CD14-positive monocyte (primary cell): ENCODE measurements around the gene HK1. TPM values are rescaled to one million over a fixed set of nuclear protein-coding genes. Genes with fewer than 3 reads are reported as not detected.

Source experiments
- DNase-seq, 3 donors: peaks; one replicate each; pipeline ENCODE4 v3.0.0-alpha.2; 2011 to 2022
- H2AFZ ChIP-seq: 2 replicates; pipeline ENCODE4 v1.6.0; 2012; ENCODE audit warnings: mild to moderate bottlenecking, low read depth, low read length, inconsistent platforms; ENCODE audit not compliant: insufficient read depth, poor library complexity, severe bottlenecking
- H3K27ac ChIP-seq, 2 donors: 1 replicate in 1 of 2; 2 replicates in 1 of 2; pipeline ENCODE4 v1.5.1; 2012 to 2013; ENCODE audit warnings: low read length in 2 of 2, control low read depth in 1 of 2, inconsistent platforms in 1 of 2, low read depth in 1 of 2, mild to moderate bottlenecking in 1 of 2
- H3K27me3 ChIP-seq, 2 donors: one replicate each; pipeline versions ENCODE4 v1.6.0 to v1.6.1; 2011 to 2013; ENCODE audit warnings: low read length in 2 of 2; ENCODE audit not compliant: control insufficient read depth in 2 of 2, insufficient read depth in 2 of 2
- H3K36me3 ChIP-seq, 2 donors: replicated peaks in 1 of 2; 1 replicate in 1 of 2; 2 replicates in 1 of 2; pipeline versions ENCODE4 v1.5.1 to v1.6.1; 2012 to 2013; ENCODE audit warnings: low read length in 2 of 2, control low read depth in 1 of 2, inconsistent platforms in 1 of 2, mild to moderate bottlenecking in 1 of 2; ENCODE audit not compliant: insufficient read depth in 2 of 2, control insufficient read depth in 1 of 2
- H3K4me1 ChIP-seq, 2 donors: 1 replicate in 1 of 2; 2 replicates in 1 of 2; pipeline versions ENCODE4 v1.5.1 to v1.6.1; 2012 to 2013; ENCODE audit warnings: low read length in 2 of 2, control low read depth in 1 of 2, inconsistent platforms in 1 of 2, mild to moderate bottlenecking in 1 of 2, moderate library complexity in 1 of 2; ENCODE audit not compliant: insufficient read depth in 2 of 2, control insufficient read depth in 1 of 2
- H3K4me2 ChIP-seq: replicated peaks from 2 replicates; pipeline ENCODE3; 2012; ENCODE audit warnings: low read length, moderate library complexity, mild to moderate bottlenecking; ENCODE audit not compliant: poor library complexity, severe bottlenecking; ENCODE audit errors: extremely low read depth
- H3K4me3 ChIP-seq, 3 experiments: fragments of 200-600 bp in 1 of 3; sonication (generic) in 1 of 3; replicated peaks in 1 of 3; 1 replicate in 2 of 3; 2 replicates in 1 of 3; pipeline ENCODE4 v1.5.1; 2011 to 2013; ENCODE audit warnings: low read length in 3 of 3, mild to moderate bottlenecking in 3 of 3, control low read depth in 2 of 3, low read depth in 2 of 3, inconsistent platforms in 1 of 3, moderate library complexity in 1 of 3
- H3K79me2 ChIP-seq: 2 replicates; pipeline ENCODE4 v1.6.0; 2012; ENCODE audit warnings: mild to moderate bottlenecking, control low read depth, inconsistent platforms, low read length, moderate library complexity; ENCODE audit not compliant: insufficient read depth
- H3K9ac ChIP-seq: 2 replicates; pipeline ENCODE4 v1.6.0; 2017; ENCODE audit warnings: low read length, mild to moderate bottlenecking; ENCODE audit not compliant: insufficient read depth, poor library complexity, severe bottlenecking
- H3K9me3 ChIP-seq, 2 donors: replicated peaks in 1 of 2; 1 replicate in 1 of 2; 2 replicates in 1 of 2; pipeline versions ENCODE4 v1.5.1 to v1.6.1; 2012 to 2013; ENCODE audit warnings: low read length in 2 of 2, control low read depth in 1 of 2; ENCODE audit not compliant: control insufficient read depth in 1 of 2, insufficient read depth in 1 of 2
- H4K20me1 ChIP-seq: 2 replicates; pipeline ENCODE4 v1.6.0; 2012; ENCODE audit warnings: mild to moderate bottlenecking, low read length, control low read depth, moderate library complexity; ENCODE audit not compliant: insufficient read depth
- H3K27ac Mint-ChIP-seq, 7 donors: one replicate each; pipeline ENCODE4 v1.8.0; 2020; ENCODE audit warnings: mild to moderate bottlenecking in 7 of 7, mixed read lengths in 7 of 7, moderate library complexity in 6 of 7, inconsistent platforms in 2 of 7
- H3K27me3 Mint-ChIP-seq, 3 donors: one replicate each; pipeline ENCODE4 v1.8.0; 2021 to 2022; ENCODE audit warnings: low read depth in 3 of 3, mild to moderate bottlenecking in 3 of 3, mixed read lengths in 3 of 3, moderate library complexity in 3 of 3, inconsistent platforms in 1 of 3
- H3K36me3 Mint-ChIP-seq, 2 donors: one replicate each; pipeline ENCODE4 v1.8.0; 2020; ENCODE audit warnings: mixed read lengths in 2 of 2, inconsistent platforms in 1 of 2, mild to moderate bottlenecking in 1 of 2
- H3K4me1 Mint-ChIP-seq: one replicate; pipeline ENCODE4 v1.8.0; 2020; ENCODE audit warnings: mild to moderate bottlenecking, mixed read lengths
- H3K4me3 Mint-ChIP-seq, 2 donors: one replicate each; pipeline ENCODE4 v1.8.0; 2020; ENCODE audit warnings: mild to moderate bottlenecking in 2 of 2, mixed read lengths in 2 of 2, moderate library complexity in 1 of 2
- H3K9me3 Mint-ChIP-seq, 7 donors: one replicate each; pipeline ENCODE4 v1.8.0; 2020 to 2022; ENCODE audit warnings: mixed read lengths in 7 of 7, mild to moderate bottlenecking in 6 of 7, moderate library complexity in 6 of 7, inconsistent platforms in 2 of 7
- CTCF ChIP-seq: fragments of 200-600 bp; IDR thresholded peaks from one replicate; pipeline ENCODE4 v1.8.0; 2022; ENCODE audit warnings: antibody characterized with exemption, mild to moderate bottlenecking
- WGBS: methylation state at CpG from one replicate; pipeline ENCODE4 v1.1.5; 2013; ENCODE audit warnings: missing lambda C conversion rate; ENCODE audit not compliant: insufficient coverage; 5-methylcytosine and 5-hydroxymethylcytosine counted together
- intact Hi-C, 2 donors: fragments of 100-400 bp; cut with micrococcal nuclease; formaldehyde crosslinking; loops; one replicate each; pipeline versions ENCODE4 v1.15.0 to v1.15.1; 2023
- polyA plus RNA-seq, 3 donors: library from polyadenylated mRNA; depleted of rRNA in 1 of 3; unstranded in 2 of 3; stranded (reverse) in 1 of 3; fragments of 300-500 nt in 2 of 3; fragments of >200 nt in 1 of 3; fragmentation: Illumina TruSeq in 2 of 3; gene quantifications; 1 replicate in 2 of 3; 2 replicates in 1 of 3; pipeline ENCODE4 v1.2.3, GENCODE V29; 2012 to 2021

HK1 gene
- polyA plus RNA-seq, 3 donors, result 57.9 to 146 (median 125) TPM

GRCh38 chr10:69363666-69364065 lies 85.4 kb downstream of the HK1 start:
- H3K79me2 ChIP-seq, result peaks cover 82% of the 10 kb centered on the region
- no peak overlapping the region for H2AFZ ChIP-seq
- H3K4me1 ChIP-seq, result peaks cover 29% of the 10 kb centered on the region in 2 donors
- peaks cover 71 to 83% of the 10 kb centered on the region in 2 donors for H3K36me3 Mint-ChIP-seq
- H3K27me3 ChIP-seq, result no peaks in the 10 kb centered on the region
- no peak for DNase-seq
- no peak overlapping the region for H3K4me2 ChIP-seq
- intact Hi-C loops, result no loop called here
- peaks cover 0 to 2% (median 0%) of the 10 kb centered on the region in 3 donors for H3K27me3 Mint-ChIP-seq
- no peak for TF ChIP-seq CTCF
- H4K20me1 ChIP-seq, result peaks cover 82% of the 10 kb centered on the region
- no peaks in the 10 kb centered on the region for H3K9me3 Mint-ChIP-seq
- peaks cover 27% of the 10 kb centered on the region for H3K4me1 Mint-ChIP-seq
- H3K27ac ChIP-seq, result peak overlapping the region in 1 of 2 donors; percentile 44
- no peak overlapping the region for H3K4me3 Mint-ChIP-seq
- no peak overlapping the region for H3K4me3 ChIP-seq
- no CpG with 5 or more reads among the region's 5 CpGs for WGBS
- H3K9me3 ChIP-seq, result no peaks in the 10 kb centered on the region
- peaks cover 60 to 87% of the 10 kb centered on the region in 2 donors for H3K36me3 ChIP-seq
- H3K9ac ChIP-seq, result no peak overlapping the region
- peak overlapping the region in 3 of 7 donors; percentile 33 to 69 (median 58) for H3K27ac Mint-ChIP-seq

- WGBS, result 72% methylated on average over 3 of the region's 9 CpGs
- no peak overlapping the region for H2AFZ ChIP-seq
- H3K4me2 ChIP-seq, result no peak overlapping the region
- peaks cover 78 to 90% of the 10 kb centered on the region in 2 donors for H3K36me3 Mint-ChIP-seq
- no peaks in the 10 kb centered on the region for H3K9me3 Mint-ChIP-seq
- TF ChIP-seq CTCF, result no peak
- H3K27ac Mint-ChIP-seq, result peak overlapping the region in 3 of 7 donors; percentile 14 to 48 (median 15)
- H3K4me1 Mint-ChIP-seq, result peaks cover 19% of the 10 kb centered on the region
- no peaks in the 10 kb centered on the region for H3K27me3 ChIP-seq
- no peak overlapping the region for H3K4me3 Mint-ChIP-seq
- peaks cover 68 to 94% of the 10 kb centered on the region in 2 donors for H3K36me3 ChIP-seq
- intact Hi-C loops, result no loop called here
- H3K4me1 ChIP-seq, result peaks cover 21 to 22% of the 10 kb centered on the region in 2 donors
- no peaks in the 10 kb centered on the region for H3K9me3 ChIP-seq
- H3K79me2 ChIP-seq, result peaks cover 75% of the 10 kb centered on the region
- peak overlapping the region in 1 of 2 donors; percentile 3 for H3K27ac ChIP-seq
- peaks cover 87% of the 10 kb centered on the region for H4K20me1 ChIP-seq
- H3K4me3 ChIP-seq, result no peak overlapping the region
- DNase-seq, result no peak
- peaks cover 0 to 2% (median 0%) of the 10 kb centered on the region in 3 donors for H3K27me3 Mint-ChIP-seq
- no peak overlapping the region for H3K9ac ChIP-seq
Observed at GRCh38 chr10:69364232-69364940, 86.1 kb downstream of the HK1 start.
